Lower leg skin (tissue), 4 donors: ENCODE data around the gene PCSK5. TPM values are rescaled to one million over a fixed set of nuclear protein-coding genes. Genes with fewer than 3 reads are reported as not detected.

ENCODE experiments used
- DNase-seq, 2 donors: peaks; one replicate each; pipeline ENCODE4 v3.0.0-alpha.2; 2019; ENCODE audit warnings: low spot score in 2 of 2
- H3K4me3 ChIP-seq: fragments of 200-600 bp; sonication (generic); 2 replicates; pipeline ENCODE4 v1.5.1; 2017; ENCODE audit warnings: mild to moderate bottlenecking, low read depth; ENCODE audit not compliant: poor library complexity, severe bottlenecking
- CTCF ChIP-seq, 3 donors: fragments of 450-650 bp; IDR thresholded peaks; one replicate each; pipeline ENCODE4 v1.5.1; 2016; ENCODE audit warnings: antibody characterized with exemption in 3 of 3, mild to moderate bottlenecking in 3 of 3, moderate library complexity in 2 of 3
- POLR2A ChIP-seq, 2 donors: fragments of 450-650 bp; IDR thresholded peaks; one replicate each; pipeline ENCODE4 v1.6.1; 2016 to 2017; ENCODE audit warnings: antibody characterized with exemption in 2 of 2, mild to moderate bottlenecking in 1 of 2, moderate library complexity in 1 of 2
- WGBS, 2 donors: methylation state at CpG; one replicate each; pipeline ENCODE4 v1.1.5; 2018; 5-methylcytosine and 5-hydroxymethylcytosine counted together
- intact Hi-C: fragments of 100-400 bp; cut with DNase I; formaldehyde crosslinking; loops from one replicate; pipeline ENCODE4 v1.15.0; 2023; ENCODE audit warnings: low total_unique reads
- total RNA-seq, 4 donors: library from RNA; depleted of rRNA; stranded (reverse); fragments of >200 nt; gene quantifications; one replicate each; pipeline ENCODE4 v1.1.0, GENCODE V29; 2016

The PCSK5 gene
- total RNA-seq, 4 donors from 2014 or later, result 6.4 to 10.8 (median 9.7) TPM

DNA sequence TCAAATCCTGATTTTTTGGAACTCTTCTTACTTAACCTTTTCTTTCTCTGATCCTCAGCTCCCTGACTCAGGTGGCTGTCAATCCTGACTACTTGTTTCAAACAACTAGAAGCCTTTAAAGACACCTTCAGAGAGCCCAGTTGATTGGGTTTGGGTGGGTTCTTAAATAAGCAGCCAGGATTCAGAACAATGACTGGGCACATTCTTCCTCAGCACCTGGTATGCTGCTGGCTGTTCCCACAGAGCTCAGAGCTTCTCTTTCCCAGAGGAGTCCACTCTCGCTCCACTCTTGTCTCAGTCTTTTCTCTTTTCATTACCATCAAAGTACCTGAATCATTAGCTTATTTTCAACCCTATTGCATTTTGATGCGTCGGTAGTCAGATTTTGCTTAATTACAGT lies 22.5 kb downstream of the PCSK5 start:
- WGBS, 2 donors, result 91 to 97% methylated on average over 3 of the region's 3 CpGs
- TF ChIP-seq POLR2A (IDR thresholded peaks at IDR 0.05) (no peak), CTCF (IDR thresholded peaks at IDR 0.05) (no peak)
- intact Hi-C loops, result no loop called here
- no peak for DNase-seq
- H3K4me3 ChIP-seq, result no peak overlapping the region

DNA sequence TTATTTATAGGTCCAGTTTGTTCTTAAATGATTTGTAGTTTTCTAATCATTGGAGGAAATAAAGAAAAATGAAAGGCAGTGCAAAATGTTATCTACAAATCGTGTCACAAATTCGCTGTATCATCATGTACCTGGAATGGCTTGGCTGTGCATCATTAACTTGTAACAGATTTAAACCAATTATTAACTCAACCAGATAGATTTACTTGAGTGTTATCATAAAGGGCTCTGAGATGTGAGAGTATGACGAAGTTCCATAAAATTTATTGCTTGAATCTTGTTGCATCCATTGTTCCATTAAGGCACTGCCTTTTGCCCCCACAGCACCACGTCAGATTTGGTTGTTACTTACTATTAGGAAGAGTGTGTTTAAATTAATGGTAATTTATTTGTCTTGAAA lies 23.5 kb downstream of the PCSK5 start:
- TF ChIP-seq CTCF (IDR thresholded peaks at IDR 0.05) (no peak), POLR2A (IDR thresholded peaks at IDR 0.05) (no peak)
- H3K4me3 ChIP-seq, result no peak overlapping the region
- intact Hi-C loops, result no loop called here
- no peak for DNase-seq
- WGBS, 2 donors, result 90 to 94% methylated on average over 4 of the region's 4 CpGs

GRCh38 chr9:75914883-75915452 lies 24.5 kb downstream of the PCSK5 start:
- 92 to 94% methylated on average over 4 of the region's 4 CpGs for WGBS, 2 donors
- no peak for DNase-seq
- intact Hi-C loops, result no loop called here
- H3K4me3 ChIP-seq, result no peak overlapping the region
- no peak for TF ChIP-seq POLR2A (IDR thresholded peaks at IDR 0.05)
- no peak for TF ChIP-seq CTCF (IDR thresholded peaks at IDR 0.05)

DNA sequence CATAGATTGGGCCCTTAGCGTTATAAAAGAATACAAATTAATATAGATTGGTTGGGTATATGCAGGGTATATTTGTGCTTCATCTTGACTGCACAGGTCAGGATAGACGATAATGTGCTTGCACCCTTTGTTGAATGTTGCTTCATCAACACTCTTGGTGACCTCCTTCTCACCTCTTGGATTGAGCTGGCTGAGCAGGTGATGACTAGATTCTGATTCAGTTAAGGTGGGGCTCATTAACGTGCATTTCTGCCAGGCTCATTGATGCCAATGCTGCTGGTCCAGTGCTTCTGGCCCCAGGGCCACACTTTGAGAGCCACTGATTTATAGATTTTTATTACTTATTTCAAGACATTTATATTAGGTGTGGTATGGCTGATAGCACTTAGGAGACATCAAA lies 27.7 kb downstream of the PCSK5 start:
- no peak for DNase-seq
- intact Hi-C loops, result no loop called here
- TF ChIP-seq POLR2A (IDR thresholded peaks at IDR 0.05), result no peak
- TF ChIP-seq CTCF (IDR thresholded peaks at IDR 0.05), result no peak
- WGBS, 2 donors, result 67 to 68% methylated on average over 3 of the region's 3 CpGs
- H3K4me3 ChIP-seq, result no peak overlapping the region

DNA sequence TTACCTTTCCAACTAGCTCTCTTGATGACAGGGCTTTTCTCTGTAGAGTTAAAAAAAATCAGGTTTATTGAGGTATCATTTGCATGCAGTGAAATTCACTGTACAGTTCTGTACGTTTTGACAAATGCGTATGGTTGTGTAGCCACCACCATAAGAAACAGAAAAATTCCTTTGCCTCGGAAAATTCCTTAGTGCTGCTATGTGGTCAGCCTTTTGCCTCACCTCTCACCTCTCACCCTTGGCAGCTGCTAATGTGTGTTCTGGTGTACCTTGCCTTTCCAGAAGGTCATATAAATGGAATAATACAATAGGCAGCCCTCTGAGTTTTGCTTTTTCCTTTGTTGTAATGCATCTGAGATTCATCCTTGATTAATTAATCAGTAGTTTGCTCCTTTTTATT lies 28.4 kb downstream of the PCSK5 start:
- DNase-seq, result no peak
- TF ChIP-seq POLR2A (IDR thresholded peaks at IDR 0.05) (no peak), CTCF (IDR thresholded peaks at IDR 0.05) (no peak)
- H3K4me3 ChIP-seq, result no peak overlapping the region
- 76 to 82% methylated on average over 3 of the region's 3 CpGs for whole genome bisulfite sequencing, 2 donors
- intact Hi-C loops, result no loop called here
